ENCODE data around the gene SPATC1L. TPM values are rescaled to one million over a fixed set of nuclear protein-coding genes. Genes with fewer than 3 reads are reported as not detected.

SPATC1L gene
- 10 to 100 TPM; 29.5 to 31.9 TPM for total RNA-seq
- 32.1 TPM for polyA plus RNA-seq (2013, experiment 1 of 2)
- 33.4 TPM for polyA plus RNA-seq (2013, experiment 2 of 2)
- long read RNA-seq, experiment 1, transcript SPATC1L-202 (4 exons, 1,182 nt): major isoform, 29 of 39 reads
- long read RNA-seq, experiment 1, partial matches to known transcripts: 8 of 39 reads
- long read RNA-seq, experiment 1, other reads (novel, unspliced or antisense): 2 of 39 reads
- long read RNA-seq, experiment 2, transcript SPATC1L-202 (4 exons, 1,182 nt): major isoform, 51 of 60 reads
- long read RNA-seq, experiment 2, partial matches to known transcripts: 5 of 60 reads
- long read RNA-seq, experiment 2, other reads (novel, unspliced or antisense): 4 of 60 reads
- long read RNA-seq, experiment 3, transcript SPATC1L-202 (4 exons, 1,182 nt): major isoform, 92 of 99 reads
- long read RNA-seq, experiment 3, partial matches to known transcripts: 3 of 99 reads
- long read RNA-seq, experiment 3, other reads (novel, unspliced or antisense): 4 of 99 reads
- long read RNA-seq, experiment 4, partial matches to known transcripts: 0 of 3 reads
- long read RNA-seq, experiment 4, other reads (novel, unspliced or antisense): 0 of 3 reads

DNA sequence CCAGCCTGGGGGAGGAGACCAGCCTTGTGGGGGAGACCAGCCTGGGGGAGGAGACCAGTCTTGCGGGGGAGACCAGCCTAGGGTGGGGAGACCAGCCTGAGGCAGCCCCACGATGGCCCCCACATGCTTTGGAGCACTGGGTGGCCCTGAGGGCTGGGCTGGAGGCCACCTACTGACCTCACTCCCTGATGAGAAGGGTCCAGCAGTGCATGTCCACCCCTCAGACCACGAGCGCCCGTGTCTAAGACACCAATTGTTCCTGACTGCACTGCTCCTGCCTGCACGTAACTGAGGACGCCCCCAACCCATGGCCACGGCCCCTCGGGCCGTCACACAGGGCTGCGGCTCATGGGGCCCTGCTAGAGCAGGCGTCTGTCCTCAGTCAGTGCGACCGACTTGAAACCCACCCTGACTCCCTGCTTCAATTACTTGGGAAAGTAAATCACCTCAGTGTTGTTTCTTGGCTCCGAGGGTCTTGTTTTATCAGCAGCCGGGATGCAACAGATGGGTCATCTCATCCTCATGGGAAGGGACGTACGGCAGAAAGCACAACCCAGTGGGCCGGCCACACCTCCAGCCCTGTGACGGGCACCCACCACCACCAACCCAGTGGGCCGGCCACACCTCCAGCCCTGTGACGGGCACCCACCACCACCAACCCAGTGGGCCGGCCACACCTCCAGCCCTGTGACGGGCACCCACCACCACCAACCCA is at the start of gene SPATC1L:
SPATC1L (minus strand) TSS at position 550 of the 715 bp plus-strand sequence. CDS start 1,643 bp downstream, outside the sequence.
- H3K27me3 ChIP-seq (ENCODE audit: control insufficient read depth, insufficient read depth, low read length, poor library complexity, severe bottlenecking): no peaks in the 10 kb centered on the region
- no peaks in the 10 kb centered on the region for H3K4me1 ChIP-seq (ENCODE audit: control insufficient read depth, insufficient read depth, low read length)
- TF ChIP-seq, protein P1, sequence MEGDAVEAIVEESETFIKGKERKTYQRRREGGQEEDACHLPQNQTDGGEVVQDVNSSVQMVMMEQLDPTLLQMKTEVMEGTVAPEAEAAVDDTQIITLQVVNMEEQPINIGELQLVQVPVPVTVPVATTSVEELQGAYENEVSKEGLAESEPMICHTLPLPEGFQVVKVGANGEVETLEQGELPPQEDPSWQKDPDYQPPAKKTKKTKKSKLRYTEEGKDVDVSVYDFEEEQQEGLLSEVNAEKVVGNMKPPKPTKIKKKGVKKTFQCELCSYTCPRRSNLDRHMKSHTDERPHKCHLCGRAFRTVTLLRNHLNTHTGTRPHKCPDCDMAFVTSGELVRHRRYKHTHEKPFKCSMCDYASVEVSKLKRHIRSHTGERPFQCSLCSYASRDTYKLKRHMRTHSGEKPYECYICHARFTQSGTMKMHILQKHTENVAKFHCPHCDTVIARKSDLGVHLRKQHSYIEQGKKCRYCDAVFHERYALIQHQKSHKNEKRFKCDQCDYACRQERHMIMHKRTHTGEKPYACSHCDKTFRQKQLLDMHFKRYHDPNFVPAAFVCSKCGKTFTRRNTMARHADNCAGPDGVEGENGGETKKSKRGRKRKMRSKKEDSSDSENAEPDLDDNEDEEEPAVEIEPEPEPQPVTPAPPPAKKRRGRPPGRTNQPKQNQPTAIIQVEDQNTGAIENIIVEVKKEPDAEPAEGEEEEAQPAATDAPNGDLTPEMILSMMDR (conservative IDR thresholded peaks at IDR 0.05): no peak
- H3K9me3 ChIP-seq (ENCODE audit: control insufficient read depth, low read length): no peaks in the 10 kb centered on the region
- H3K9ac ChIP-seq (ENCODE audit: extremely low read depth, low read length, poor library complexity, severe bottlenecking): peak within 1 kb of the TSS; percentile 59
- H3K4me3 Mint-ChIP-seq: peak within 1 kb of the TSS; percentile 88
- peak within 1 kb of the TSS; percentile 78 for H3K27ac ChIP-seq (ENCODE audit: low read depth, low read length)
- no peaks in the 10 kb centered on the region for H3K9me3 Mint-ChIP-seq
- peaks cover 12% of the 10 kb centered on the region for H3K4me1 Mint-ChIP-seq
- WGBS, 2 experiments (ENCODE audit: insufficient coverage in 1 of 2, insufficient read length in 1 of 2): 1% methylated on average over 18 of the region's 24 CpGs; no CpG with 5 or more reads in 1 of the 2 experiments
- H3K36me3 Mint-ChIP-seq (ENCODE audit: low read depth): peaks cover 16% of the 10 kb centered on the region
- H3K27me3 Mint-ChIP-seq (ENCODE audit: insufficient read depth): no peaks in the 10 kb centered on the region
- H3K4me3 ChIP-seq (ENCODE audit: low read length): peak within 1 kb of the TSS; percentile 99
- H3K27ac Mint-ChIP-seq: peak within 1 kb of the TSS; percentile 96
- DNase-seq: peak; percentile 84
- H3K36me3 ChIP-seq (ENCODE audit: control insufficient read depth, insufficient read depth, low read length): no peaks in the 10 kb centered on the region

DNA sequence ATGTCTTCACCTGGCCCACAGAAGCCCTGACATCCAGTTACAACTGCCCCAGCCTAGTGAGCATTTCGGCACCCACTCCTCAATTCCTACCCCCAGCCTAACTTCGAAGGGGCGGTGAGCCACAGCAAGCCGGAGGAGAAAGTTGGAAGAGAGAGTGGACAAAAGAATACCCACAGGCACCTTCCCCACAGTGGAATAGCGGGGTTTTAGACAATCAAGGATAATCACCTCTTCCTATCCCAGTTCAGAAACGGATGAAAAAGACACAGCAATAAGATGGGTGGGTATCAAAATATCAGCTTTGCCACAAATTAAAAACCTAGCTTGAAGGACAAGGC is 45.6 kb upstream of the SPATC1L start:
- peaks cover 4% of the 10 kb centered on the region for H3K4me1 ChIP-seq (ENCODE audit: control insufficient read depth, insufficient read depth, low read length)
- H3K36me3 Mint-ChIP-seq (ENCODE audit: low read depth): peaks cover 80% of the 10 kb centered on the region
- peaks cover 11% of the 10 kb centered on the region for H3K27me3 Mint-ChIP-seq (ENCODE audit: insufficient read depth)
- H3K9me3 Mint-ChIP-seq: peaks cover 37% of the 10 kb centered on the region
- peaks cover 40% of the 10 kb centered on the region for H3K9me3 ChIP-seq (ENCODE audit: control insufficient read depth, low read length)
- peak overlapping the region; percentile 75 for H3K4me3 Mint-ChIP-seq
- H3K27ac ChIP-seq (ENCODE audit: low read depth, low read length): no peak overlapping the region
- DNase-seq: no peak
- 94 to 96% methylated on average over 5 to 6 of the region's 6 CpGs for WGBS, 2 experiments (ENCODE audit: insufficient coverage in 1 of 2, insufficient read length in 1 of 2)
- peaks cover 57% of the 10 kb centered on the region for H3K36me3 ChIP-seq (ENCODE audit: control insufficient read depth, insufficient read depth, low read length)
- H3K4me1 Mint-ChIP-seq: peaks cover 13% of the 10 kb centered on the region
- H3K27me3 ChIP-seq (ENCODE audit: control insufficient read depth, insufficient read depth, low read length, poor library complexity, severe bottlenecking): no peaks in the 10 kb centered on the region
- TF ChIP-seq, protein P1 (conservative IDR thresholded peaks at IDR 0.05): no peak
- peak overlapping the region; percentile 65 for H3K27ac Mint-ChIP-seq
- H3K9ac ChIP-seq (ENCODE audit: extremely low read depth, low read length, poor library complexity, severe bottlenecking): peak overlapping the region; percentile 51
- H3K4me3 ChIP-seq (ENCODE audit: low read length): peak overlapping the region; percentile 84

DNA sequence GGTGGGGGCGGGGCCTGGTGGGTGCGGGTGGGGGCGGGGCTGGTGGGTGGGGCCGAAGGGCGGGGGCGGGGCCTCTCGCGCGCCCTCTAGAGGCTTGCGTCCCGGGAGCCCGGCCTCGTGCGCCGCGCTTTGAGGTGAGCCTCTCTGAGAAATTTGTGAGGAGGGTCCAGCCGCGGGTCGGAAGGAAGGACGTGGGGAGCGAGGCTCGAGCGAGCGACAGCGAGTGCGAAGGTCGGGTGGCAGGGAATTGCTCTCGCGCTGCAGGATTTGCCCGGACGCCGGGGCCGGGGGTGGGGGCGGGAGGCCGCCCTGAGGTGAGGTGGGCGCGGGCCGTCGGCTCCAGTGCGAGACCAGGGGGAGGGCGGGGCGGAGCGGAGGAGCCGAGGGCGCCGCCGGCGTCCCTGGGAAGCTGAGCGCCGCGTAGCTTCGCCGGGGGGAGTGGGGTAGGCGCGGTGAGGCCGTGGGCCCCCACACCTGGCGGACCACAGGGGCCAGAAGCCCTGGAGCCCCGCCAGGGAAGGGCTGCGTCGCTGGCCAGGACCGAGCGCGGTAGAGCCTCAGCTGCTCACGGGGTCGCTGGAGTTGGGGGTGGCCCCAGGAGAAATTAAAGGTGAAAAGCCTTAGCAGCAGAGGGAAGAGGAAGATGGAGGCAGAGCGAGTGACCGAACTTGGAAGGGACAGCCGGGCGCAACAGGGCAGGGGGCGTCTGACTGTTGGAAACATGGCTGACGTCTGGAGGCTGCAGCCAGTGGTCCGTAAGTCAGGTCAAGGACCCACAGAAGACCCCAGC is 45.1 kb upstream of the SPATC1L start:
- peak overlapping the region; percentile 84 for H3K4me3 ChIP-seq (ENCODE audit: low read length)
- H3K9me3 Mint-ChIP-seq: peaks cover 37% of the 10 kb centered on the region
- H3K27me3 Mint-ChIP-seq (ENCODE audit: insufficient read depth): peaks cover 11% of the 10 kb centered on the region
- no peak for DNase-seq
- TF ChIP-seq, protein P1 (conservative IDR thresholded peaks at IDR 0.05): peak; percentile 67
- H3K4me1 Mint-ChIP-seq: peaks cover 13% of the 10 kb centered on the region
- peak overlapping the region; percentile 51 for H3K9ac ChIP-seq (ENCODE audit: extremely low read depth, low read length, poor library complexity, severe bottlenecking)
- peaks cover 40% of the 10 kb centered on the region for H3K9me3 ChIP-seq (ENCODE audit: control insufficient read depth, low read length)
- H3K27ac ChIP-seq (ENCODE audit: low read depth, low read length): peak overlapping the region; percentile 70
- no peaks in the 10 kb centered on the region for H3K27me3 ChIP-seq (ENCODE audit: control insufficient read depth, insufficient read depth, low read length, poor library complexity, severe bottlenecking)
- WGBS, 2 experiments (ENCODE audit: insufficient coverage in 1 of 2, insufficient read length in 1 of 2): 8 to 19% methylated on average over 26 to 65 of the region's 72 CpGs
- H3K4me1 ChIP-seq (ENCODE audit: control insufficient read depth, insufficient read depth, low read length): peaks cover 4% of the 10 kb centered on the region
- peaks cover 51% of the 10 kb centered on the region for H3K36me3 ChIP-seq (ENCODE audit: control insufficient read depth, insufficient read depth, low read length)
- H3K4me3 Mint-ChIP-seq: peak overlapping the region; percentile 75
- peaks cover 75% of the 10 kb centered on the region for H3K36me3 Mint-ChIP-seq (ENCODE audit: low read depth)
- H3K27ac Mint-ChIP-seq: peak overlapping the region; percentile 95
